Fibroblast of skin of left quadriceps (primary cell): ENCODE data around the gene MS4A5.
"Not testable (repeated sequence)": the region's sequence is repeated elsewhere in the genome, so short reads cannot be mapped to it uniquely, and the experiment has no call there.

Experiments used
- DNase-seq, 2 experiments: peaks; one replicate each; pipeline ENCODE4 v3.0.0-alpha.2; 2013; ENCODE audit warnings: low read depth in 2 of 2

The MS4A5 gene, protein sequence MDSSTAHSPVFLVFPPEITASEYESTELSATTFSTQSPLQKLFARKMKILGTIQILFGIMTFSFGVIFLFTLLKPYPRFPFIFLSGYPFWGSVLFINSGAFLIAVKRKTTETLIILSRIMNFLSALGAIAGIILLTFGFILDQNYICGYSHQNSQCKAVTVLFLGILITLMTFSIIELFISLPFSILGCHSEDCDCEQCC

GRCh38 chr11:60429272-60429671 is at the start of gene MS4A5:
MS4A5 (plus strand) TSS chr11:60429572; CDS start chr11:60429675, 103 bp downstream.
- DNase-seq, result no peak

GRCh38 chr11:60389279-60389910 is 40.0 kb upstream of the MS4A5 start:
- no peak for DNase-seq

GRCh38 chr11:60390419-60390818 is 39.0 kb upstream of the MS4A5 start:
- no peak for DNase-seq

DNA sequence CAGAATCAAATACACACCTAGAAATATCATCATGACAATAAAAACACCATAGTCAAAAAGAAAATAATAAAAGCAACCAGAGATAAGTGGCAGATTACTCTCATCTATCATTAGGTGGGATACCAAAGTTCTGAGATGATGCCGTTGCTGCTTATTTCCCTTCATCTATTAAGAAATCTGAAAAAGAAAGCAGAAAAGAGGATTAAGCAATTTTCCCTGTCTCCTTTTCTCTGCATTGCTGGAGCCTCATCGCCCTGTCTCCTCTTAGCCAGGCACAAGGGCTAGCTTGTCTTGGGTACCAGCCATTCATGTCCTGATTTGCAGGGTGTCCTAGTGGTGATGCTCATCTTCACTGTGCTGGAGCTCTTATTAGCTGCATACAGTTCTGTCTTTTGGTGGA is 37.0 kb upstream of the MS4A5 start:
- no peak for DNase-seq

DNA sequence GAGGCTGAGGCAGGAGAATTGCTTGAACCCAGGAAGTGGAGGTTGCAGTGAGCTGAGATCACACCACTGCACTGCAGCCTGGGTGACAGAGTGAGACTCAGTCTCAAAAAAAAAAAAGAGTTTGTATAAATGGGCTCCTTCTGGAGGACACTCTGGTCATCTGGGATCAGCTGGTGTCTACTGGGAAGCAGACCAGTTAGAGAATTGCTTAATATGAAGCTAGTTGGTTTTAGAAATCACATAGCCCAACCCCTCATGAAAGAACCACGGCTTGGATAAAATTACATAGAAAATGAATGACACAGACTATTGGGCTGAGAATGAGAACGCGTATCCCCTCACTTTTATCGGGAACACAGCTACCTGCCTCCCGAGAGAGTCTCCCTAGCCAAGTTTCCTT is 36.4 kb upstream of the MS4A5 start:
- no peak for DNase-seq

DNA sequence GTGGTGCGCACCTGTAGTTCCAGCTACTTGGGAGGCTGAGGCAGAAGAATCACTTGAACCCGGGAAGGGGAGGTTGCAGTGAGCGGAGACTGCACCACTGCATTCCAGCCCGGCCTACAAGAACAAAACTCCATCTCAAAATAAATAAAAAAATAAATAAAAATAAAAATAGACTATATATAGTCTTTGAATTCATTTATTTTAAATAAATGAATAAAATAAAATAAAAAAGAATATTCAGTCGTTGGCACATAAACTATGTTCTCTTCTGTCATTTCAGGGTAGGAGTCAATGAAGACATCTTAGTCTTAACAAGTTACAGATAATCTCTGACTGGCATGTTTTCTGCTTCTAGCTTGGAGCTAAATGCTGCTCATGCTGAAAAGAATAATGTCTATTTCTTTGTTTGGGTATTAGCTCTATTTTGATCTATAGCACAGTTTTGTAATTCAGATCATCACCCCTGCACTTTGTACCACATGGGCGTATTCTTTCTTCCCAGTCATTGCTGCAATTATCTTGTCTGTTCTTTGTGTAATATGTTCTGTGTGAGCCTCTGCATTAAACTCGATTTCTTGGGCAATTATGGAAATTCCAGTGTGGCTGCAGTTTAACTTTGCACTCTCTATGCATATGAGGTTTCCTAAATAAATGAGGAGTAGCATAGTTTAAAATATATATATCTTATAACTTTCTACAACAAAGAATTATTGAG is 34.5 kb upstream of the MS4A5 start:
- no peak for DNase-seq

DNA sequence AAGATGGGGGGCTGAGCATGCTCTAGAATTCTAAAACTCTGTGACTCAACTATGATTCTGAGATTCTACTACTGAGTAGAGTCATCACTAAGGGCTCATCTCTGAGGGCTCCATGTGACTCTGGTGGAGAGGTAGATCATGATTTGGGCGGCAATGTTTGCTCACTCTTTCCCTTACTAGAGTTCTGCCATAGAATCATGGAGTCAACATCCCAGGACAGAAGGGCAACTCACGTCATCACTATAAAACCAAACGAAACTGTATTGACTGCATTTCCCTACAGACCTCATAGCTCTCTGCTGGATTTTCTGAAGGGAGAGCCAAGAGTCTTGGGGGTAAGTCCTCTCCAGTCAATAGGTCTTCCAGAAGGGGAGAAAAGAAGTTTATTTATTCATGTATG is 33.0 kb upstream of the MS4A5 start, which contains the start of gene MS4A14:
Gene MS4A14, plus strand, starts transcription at position 78 of the 400 bp plus-strand sequence. Its CDS starts 120 bp downstream, at position 198.
- no peak for DNase-seq

DNA sequence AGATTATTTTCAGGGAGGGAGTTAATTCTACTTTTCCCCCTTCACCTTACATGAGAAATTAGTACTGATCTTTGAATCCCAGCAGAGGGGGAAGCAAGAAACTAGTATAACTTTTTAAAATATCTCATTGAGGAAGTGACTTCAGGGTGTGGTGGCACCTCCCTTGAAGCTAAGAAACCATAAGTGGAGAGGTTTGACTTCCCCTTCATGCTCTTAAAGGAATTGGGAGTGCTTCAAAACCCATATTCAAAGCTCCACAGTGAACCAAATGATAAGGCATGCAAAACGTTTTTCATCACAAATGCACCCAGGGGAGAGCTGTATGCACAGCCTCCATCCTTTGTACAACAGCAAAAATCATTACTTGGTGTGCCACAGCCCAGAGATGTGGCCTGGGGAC is 32.6 kb upstream of the MS4A5 start:
- DNase-seq, result no peak

- DNase-seq, result no peak
These were observed 9.4 kb upstream of the MS4A5 start for GRCh38 chr11:60420015-60420414.

DNA sequence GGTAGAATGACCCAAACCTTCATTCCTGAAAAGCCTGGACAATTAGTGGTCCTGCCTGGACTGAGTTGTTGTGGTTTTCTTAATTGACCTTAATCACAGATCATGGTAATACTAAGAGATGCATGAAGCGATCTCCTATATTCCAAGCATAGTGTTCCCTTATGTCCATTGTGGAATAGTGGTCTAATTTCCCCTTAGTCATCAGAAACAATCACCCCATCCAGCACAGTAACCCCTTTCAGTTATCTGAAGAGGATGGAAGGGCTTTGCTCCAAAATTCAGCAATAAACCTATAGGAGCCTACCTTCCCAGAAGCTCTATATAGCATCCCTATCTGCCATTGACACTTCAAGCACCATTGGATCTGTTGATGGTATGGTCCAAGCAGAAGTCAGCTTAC is 6.8 kb upstream of the MS4A5 start:
- no peak for DNase-seq

GRCh38 chr11:60428517-60428916 is 855 bp upstream of the MS4A5 start:
- DNase-seq, result no peak

GRCh38 chr11:60431251-60431650 is 1.9 kb downstream of the MS4A5 start:
- no peak for DNase-seq

DNA sequence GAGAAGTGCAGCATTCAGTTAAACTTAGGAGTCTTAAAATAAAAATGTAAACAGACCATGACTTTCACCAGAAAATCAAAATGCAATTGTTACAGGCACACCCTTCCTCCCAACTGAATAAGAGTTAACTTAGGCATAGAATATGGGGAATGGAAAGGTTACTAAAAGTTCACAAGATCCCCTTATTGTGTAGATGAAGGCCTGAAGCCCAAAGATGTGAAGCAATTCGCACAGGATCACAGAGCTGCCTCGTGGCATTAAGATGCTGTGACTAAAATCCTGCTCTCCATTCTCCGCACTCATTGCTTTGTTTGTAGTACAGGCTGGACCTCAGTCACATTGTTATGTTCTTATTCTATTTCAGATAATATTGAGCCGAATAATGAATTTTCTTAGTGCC is 4.0 kb downstream of the MS4A5 start:
- no peak for DNase-seq

DNA sequence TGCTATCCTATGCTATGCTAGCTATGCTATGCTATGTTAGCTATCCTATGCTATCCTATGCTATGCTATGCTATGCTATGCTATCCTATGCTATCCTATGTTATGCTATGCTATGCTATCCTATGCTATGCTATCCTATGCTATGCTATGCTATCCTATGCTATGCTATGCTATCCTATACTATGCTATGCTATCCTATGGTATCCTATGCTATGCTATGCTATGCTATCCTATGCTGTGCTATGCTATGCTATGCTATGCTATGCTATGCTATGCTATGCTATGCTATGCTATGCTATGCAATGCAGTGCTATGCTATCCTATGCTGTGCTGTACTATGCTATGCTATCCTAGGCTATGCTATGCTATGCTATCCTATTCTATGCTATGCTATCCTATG is 17.7 kb downstream of the MS4A5 start:
- DNase-seq, result no peak

GRCh38 chr11:60447846-60448245 is 18.5 kb downstream of the MS4A5 start:
- DNase-seq, result no peak

DNA sequence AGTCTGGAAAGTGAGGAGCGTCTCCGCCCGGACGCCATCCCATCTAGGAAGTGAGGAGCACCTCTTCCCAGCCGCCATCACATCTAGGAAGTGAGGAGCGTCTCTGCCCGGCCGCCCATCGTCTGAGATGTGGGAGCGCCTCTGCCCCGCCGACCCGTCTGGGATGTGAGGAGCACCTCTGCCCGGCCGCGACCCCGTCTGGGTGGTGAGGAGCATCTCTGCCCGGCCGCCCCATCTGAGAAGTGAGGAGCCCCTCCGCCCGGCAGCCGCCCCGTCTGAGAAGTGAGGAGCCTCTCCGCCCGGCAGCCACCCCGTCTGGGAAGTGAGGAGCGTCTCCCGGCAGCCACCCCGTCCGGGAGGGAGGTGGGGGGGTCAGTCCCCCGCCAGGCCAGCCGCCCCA is 21.8 kb downstream of the MS4A5 start:
- DNase-seq, result not testable (repeated sequence)

DNA sequence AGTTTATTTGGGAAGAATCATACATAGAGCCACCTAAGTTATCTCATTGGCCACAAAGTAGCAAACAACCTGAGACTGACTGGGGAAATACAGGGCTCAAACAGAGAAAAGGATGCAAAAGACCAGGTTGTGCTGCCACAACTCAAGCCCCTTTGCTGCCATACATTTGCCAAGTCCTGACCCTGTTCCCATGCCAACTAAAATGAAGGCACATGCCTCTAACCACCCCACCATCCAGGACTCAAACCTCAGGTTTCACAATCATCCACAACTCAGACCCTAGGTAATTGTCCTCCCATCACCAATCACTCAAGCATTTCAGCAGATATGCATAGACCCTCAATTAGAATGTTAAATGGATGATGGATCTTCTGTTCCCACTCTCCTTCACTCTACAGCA is 24.8 kb downstream of the MS4A5 start:
- DNase-seq, result no peak

- no peak for DNase-seq
These were observed 26.2 kb downstream of the MS4A5 start, which contains the start of gene MS4A1 for GRCh38 chr11:60455531-60456042. MS4A1 (plus strand) TSS chr11:60455847; CDS start chr11:60462375, 6,528 bp downstream.

DNA sequence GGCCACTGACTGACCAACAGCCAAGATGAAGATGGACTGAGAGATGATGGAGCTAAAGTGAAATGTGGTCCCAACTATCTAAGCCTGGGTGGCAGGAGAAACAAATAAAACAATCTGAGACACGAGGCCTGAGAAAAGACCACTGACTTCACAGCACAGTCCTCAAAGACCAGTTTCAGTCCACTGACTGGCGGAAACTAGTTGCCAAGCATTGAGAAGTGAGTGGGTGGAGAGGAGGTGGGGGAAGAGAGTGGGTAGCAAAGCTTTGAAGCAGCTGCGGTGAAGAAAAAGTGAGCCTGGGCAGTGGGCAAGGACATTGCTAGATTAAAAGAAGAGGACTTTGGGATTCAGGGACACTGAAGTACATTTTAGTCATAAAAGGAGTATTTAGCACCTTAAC is 28.2 kb downstream of the MS4A5 start:
- DNase-seq, result no peak

- DNase-seq, result no peak
These were observed 30.0 kb downstream of the MS4A5 start for GRCh38 chr11:60459345-60459744.

GRCh38 chr11:60468829-60469228 is 39.5 kb downstream of the MS4A5 start:
- no peak for DNase-seq

GRCh38 chr11:60469723-60470122 is 40.4 kb downstream of the MS4A5 start:
- DNase-seq, result no peak

- DNase-seq, result no peak
These were observed 47.7 kb downstream of the MS4A5 start for GRCh38 chr11:60477035-60477445.
